Measurements from ENCODE around the gene PLAGL1.

- TF ChIP-seq ZSCAN30 (CRISPR knock-in tag; IDR thresholded peaks at IDR 0.05) (no peak), EP300 (IDR thresholded peaks at IDR 0.05; ENCODE audit: low read depth in 2 of 2, low read length in 2 of 2) (no peak), EP300 (CRISPR knock-in tag; IDR thresholded peaks at IDR 0.05; ENCODE audit: borderline replicate concordance) (no peak), RBFOX2 (IDR thresholded peaks at IDR 0.05; ENCODE audit: low read depth, low read length) (no peak), TOE1 (CRISPR knock-in tag; IDR thresholded peaks at IDR 0.05) (no peak), ZNF589 (CRISPR knock-in tag; conservative IDR thresholded peaks at IDR 0.05) (no peak), MEF2D (CRISPR knock-in tag; IDR thresholded peaks at IDR 0.05) (no peak), GTF2F1 (IDR thresholded peaks at IDR 0.05; ENCODE audit: low read length) (no peak), ARNTL (CRISPR knock-in tag; IDR thresholded peaks at IDR 0.05) (no peak), FOXA1 (IDR thresholded peaks at IDR 0.05) (no peak), FOXA1 (CRISPR knock-in tag; IDR thresholded peaks at IDR 0.05) (no peak)
These were observed 73.2 kb downstream of the PLAGL1 start for GRCh38 chr6:143934867-143935266.
